WERI-Rb-1 (cell line): ENCODE measurements around the gene MSANTD4.

Experiments
- DNase-seq: peaks from one replicate; pipeline ENCODE4 v3.0.0-alpha.2; 2020
- H3K27ac ChIP-seq: fragments of 250-450 bp; sonication (Bioruptor Pico); 2 replicates; pipeline ENCODE4 v1.5.1; 2020; ENCODE audit warnings: mild to moderate bottlenecking, moderate library complexity
- H3K27me3 ChIP-seq: fragments of 250-450 bp; sonication (Bioruptor Pico); 2 replicates; pipeline ENCODE4 v1.5.1; 2021; ENCODE audit warnings: mild to moderate bottlenecking, low read depth, moderate library complexity; ENCODE audit not compliant: insufficient read depth, severe bottlenecking
- H3K36me3 ChIP-seq: fragments of 250-450 bp; sonication (Bioruptor Pico); 2 replicates; pipeline ENCODE4 v1.5.1; 2020; ENCODE audit warnings: mild to moderate bottlenecking, moderate library complexity
- H3K4me3 ChIP-seq: 2 replicates; pipeline ENCODE4 v1.5.1; 2011; ENCODE audit warnings: low read depth, mild to moderate bottlenecking, control low read depth, low read length
- H3K9me3 ChIP-seq: fragments of 250-450 bp; sonication (Bioruptor Pico); 2 replicates; pipeline ENCODE4 v1.5.1; 2021; ENCODE audit warnings: mild to moderate bottlenecking, moderate library complexity; ENCODE audit not compliant: severe bottlenecking
- CTCF ChIP-seq: IDR thresholded peaks from 2 replicates; pipeline ENCODE4 v1.5.1; 2011; ENCODE audit warnings: low read depth, mild to moderate bottlenecking, control low read depth, inconsistent platforms, low read length

The MSANTD4 gene

GRCh38 chr11:106032861-106033260 lies 10.8 kb upstream of the MSANTD4 start:
- no peaks in the 10 kb centered on the region for H3K9me3 ChIP-seq
- H3K36me3 ChIP-seq = no peaks in the 10 kb centered on the region
- no peak for TF ChIP-seq CTCF
- H3K27ac ChIP-seq = no peak overlapping the region
- no peaks in the 10 kb centered on the region for H3K27me3 ChIP-seq
- H3K4me3 ChIP-seq = no peak overlapping the region
- no peak for DNase-seq

DNA sequence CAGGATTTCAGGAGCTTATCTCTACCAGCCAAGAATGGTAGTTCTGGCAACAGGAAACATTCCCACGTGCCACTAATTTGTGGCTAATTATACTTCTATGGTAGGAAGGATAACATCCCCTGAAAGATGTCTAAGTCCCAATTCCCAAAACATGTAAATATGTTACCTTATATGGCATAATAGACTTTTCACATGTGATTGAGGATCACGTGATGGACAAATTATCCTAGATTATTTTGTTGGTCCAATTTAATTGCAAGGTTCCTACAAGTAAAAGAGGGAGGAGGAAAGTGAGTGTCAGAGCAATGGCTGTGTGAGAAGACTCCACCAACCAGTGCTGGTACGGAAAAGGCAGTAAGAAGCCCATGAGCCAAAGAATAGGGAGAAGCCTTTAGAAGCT lies 9.9 kb upstream of the MSANTD4 start:
- DNase-seq = no peak
- H3K36me3 ChIP-seq = no peaks in the 10 kb centered on the region
- H3K27ac ChIP-seq = no peak overlapping the region
- no peak overlapping the region for H3K4me3 ChIP-seq
- no peak for TF ChIP-seq CTCF
- H3K9me3 ChIP-seq = no peaks in the 10 kb centered on the region
- H3K27me3 ChIP-seq = no peaks in the 10 kb centered on the region

- TF ChIP-seq CTCF = no peak
- DNase-seq = no peak
- Histone ChIP-seq H3K27ac (no peak overlapping the region), H3K9me3 (no peaks in the 10 kb centered on the region), H3K36me3 (no peaks in the 10 kb centered on the region), H3K4me3 (no peak overlapping the region), H3K27me3 (no peaks in the 10 kb centered on the region)
Observed at GRCh38 chr11:106031202-106031810, 9.3 kb upstream of the MSANTD4 start.

DNA sequence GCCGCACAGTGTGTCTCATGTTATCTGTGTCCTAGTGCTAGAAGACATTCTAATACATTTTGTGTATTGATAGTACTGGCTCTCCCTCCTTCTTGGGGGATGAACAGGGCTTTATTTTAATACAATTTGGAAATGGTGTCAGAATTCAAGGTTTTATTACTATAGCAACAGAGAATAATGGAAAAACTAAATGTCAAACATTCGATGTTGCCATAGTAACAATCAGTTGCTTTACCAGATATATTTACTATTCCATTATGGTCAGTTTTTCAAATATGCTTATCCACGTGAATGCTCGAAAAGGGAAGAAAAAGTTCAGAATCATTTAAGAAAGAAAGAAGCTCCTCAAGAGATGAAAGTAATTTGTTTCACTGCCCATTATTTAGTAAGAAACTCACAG lies 8.6 kb upstream of the MSANTD4 start:
- Histone ChIP-seq H3K36me3 (no peaks in the 10 kb centered on the region), H3K4me3 (no peak overlapping the region), H3K27ac (no peak overlapping the region), H3K9me3 (no peaks in the 10 kb centered on the region), H3K27me3 (no peaks in the 10 kb centered on the region)
- no peak for TF ChIP-seq CTCF
- no peak for DNase-seq

DNA sequence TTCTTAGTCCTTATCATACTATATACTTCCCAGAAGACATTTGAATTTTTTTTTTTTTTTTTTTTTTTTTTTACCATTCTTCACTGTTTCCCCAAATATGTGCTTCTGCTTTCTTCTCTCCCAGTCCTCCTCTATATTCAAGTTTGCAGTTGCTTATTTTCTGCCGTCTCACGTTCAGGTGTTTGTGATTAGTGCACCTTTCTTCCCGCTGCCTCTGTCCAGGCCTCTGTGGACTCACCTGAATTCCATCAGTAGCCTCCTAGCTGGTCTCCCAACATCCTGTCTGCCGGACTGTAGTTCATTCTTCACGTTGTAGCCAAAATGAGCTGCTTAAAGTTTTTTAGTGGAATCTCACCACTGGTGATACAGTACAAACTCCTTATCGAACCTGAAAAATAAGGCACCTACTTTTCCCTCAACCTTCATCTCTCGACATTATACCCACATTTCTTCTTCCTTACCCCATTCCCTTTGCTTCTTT lies 795 bp upstream of the MSANTD4 start:
- TF ChIP-seq CTCF = no peak
- no peaks in the 10 kb centered on the region for H3K9me3 ChIP-seq
- H3K27ac ChIP-seq = peak overlapping the region; percentile 65
- DNase-seq = no peak
- H3K36me3 ChIP-seq = no peaks in the 10 kb centered on the region
- no peaks in the 10 kb centered on the region for H3K27me3 ChIP-seq
- peak overlapping the region; percentile 82 for H3K4me3 ChIP-seq
